Measurements from ENCODE around the gene SERPING1. TPM values are rescaled to one million over a fixed set of nuclear protein-coding genes. Genes with fewer than 3 reads are reported as not detected.

Gene SERPING1
- polyA plus RNA-seq, 6 donors from 2014 or later, result 0.82 TPM; not detected in 5

DNA sequence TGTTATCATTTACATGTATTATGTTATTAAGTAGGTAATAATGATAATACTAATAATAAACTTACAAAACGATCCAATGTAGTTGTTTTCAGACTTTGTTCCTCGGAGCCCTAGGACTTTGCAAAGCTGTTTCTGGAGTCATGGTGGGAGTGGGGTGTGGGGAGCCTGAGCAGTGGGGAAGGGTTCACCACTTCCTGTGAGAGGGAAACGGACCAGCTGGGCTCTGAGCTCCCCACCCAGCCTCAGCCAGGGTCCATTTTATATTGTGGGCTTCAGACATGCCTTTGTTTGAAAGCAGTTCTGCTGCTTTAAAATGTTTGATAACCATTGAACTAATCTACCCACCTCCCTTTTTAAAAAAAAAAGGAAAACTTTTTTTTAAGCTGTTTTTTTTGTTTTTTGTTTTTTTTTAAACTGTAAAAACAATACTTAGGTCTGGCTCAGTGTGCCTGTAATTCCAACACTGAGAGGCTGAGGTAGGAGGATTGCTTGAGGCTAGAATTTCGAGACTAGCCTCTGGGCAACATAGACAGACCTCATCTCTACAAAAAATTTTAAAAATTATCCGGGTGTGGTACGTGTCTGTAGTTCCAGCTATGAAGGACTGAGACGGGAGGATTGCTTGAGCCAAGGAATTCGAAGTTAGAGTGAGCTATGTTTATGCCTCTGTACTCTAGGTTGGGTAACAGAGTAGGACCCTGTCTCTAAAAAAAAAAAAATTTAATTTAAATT is 7.0 kb downstream of the SERPING1 start:
- Mint-ChIP-seq H3K4me3 (no peak overlapping the region), H3K36me3 (no peaks in the 10 kb centered on the region), H3K9me3 (no peaks in the 10 kb centered on the region), H3K4me1 (no peaks in the 10 kb centered on the region), H3K27ac (no peak overlapping the region), H3K27me3 (peaks cover 7 to 15% (median 13%) of the 10 kb centered on the region in 3 donors)
- DNase-seq (no peak), ATAC-seq (ENCODE audit: low read depth in 2 of 2) (no peak)

DNA sequence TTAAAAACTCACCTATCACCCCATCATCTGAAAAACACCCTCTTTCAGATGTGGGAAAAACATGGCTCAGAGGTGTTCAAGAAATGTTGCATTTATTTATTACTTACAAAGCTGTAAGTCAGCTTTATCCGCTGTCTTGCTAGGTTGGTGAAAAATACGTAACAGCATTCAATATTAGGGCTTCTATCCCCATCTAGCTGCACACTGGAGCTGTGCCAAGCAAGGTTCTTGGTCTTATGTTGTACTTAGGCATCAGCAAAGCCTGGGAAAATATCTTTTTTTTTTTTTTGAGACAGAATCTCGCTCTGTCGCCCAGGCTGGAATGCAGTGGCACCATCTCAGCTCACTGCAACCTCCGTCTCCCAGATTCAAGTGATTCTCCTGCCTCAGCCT is 7.5 kb downstream of the SERPING1 start:
- no peak for DNase-seq
- no peak for ATAC-seq (ENCODE audit: low read depth in 2 of 2)
- peaks cover 7 to 9% (median 7%) of the 10 kb centered on the region in 3 donors for H3K27me3 Mint-ChIP-seq
- no peaks in the 10 kb centered on the region for H3K4me1 Mint-ChIP-seq
- no peaks in the 10 kb centered on the region for H3K36me3 Mint-ChIP-seq
- H3K9me3 Mint-ChIP-seq, result no peaks in the 10 kb centered on the region
- H3K4me3 Mint-ChIP-seq, result no peak overlapping the region
- peak overlapping the region in 1 of 6 donors; percentile 54 for H3K27ac Mint-ChIP-seq

DNA sequence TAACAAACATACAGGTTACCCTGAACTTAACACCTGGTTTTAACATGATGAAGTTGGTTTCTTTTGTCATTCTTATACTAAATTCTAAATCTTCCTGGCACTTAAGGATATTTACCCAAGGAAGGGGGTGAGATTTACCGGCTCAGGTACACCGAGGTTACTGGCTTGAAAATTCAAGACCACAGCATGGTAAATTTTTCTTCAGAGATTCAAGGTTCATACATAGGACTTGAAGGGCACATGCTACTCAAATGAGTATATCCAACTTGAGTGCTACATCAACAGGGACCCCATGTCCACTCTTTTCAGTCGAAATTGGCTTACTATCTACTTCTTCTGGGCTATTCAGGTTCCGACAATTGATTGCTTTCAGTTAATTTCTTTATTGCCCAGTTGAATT is 12.7 kb downstream of the SERPING1 start:
- DNase-seq, result no peak
- Mint-ChIP-seq H3K4me1 (no peaks in the 10 kb centered on the region), H3K27ac (no peak overlapping the region), H3K36me3 (no peaks in the 10 kb centered on the region), H3K9me3 (no peaks in the 10 kb centered on the region), H3K27me3 (peaks cover 0 to 15% (median 7%) of the 10 kb centered on the region in 3 donors), H3K4me3 (no peak overlapping the region)
- no peak for ATAC-seq (ENCODE audit: low read depth in 2 of 2)

DNA sequence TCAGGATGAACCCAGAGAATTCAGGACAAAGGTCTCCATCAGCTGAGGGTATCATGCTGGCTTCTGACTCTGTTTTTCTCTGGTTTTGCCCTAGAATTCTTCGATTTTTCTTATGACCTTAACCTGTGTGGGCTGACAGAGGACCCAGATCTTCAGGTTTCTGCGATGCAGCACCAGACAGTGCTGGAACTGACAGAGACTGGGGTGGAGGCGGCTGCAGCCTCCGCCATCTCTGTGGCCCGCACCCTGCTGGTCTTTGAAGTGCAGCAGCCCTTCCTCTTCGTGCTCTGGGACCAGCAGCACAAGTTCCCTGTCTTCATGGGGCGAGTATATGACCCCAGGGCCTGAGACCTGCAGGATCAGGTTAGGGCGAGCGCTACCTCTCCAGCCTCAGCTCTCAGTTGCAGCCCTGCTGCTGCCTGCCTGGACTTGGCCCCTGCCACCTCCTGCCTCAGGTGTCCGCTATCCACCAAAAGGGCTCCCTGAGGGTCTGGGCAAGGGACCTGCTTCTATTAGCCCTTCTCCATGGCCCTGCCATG is 16.8 kb downstream of the SERPING1 start:
- no peak overlapping the region for H3K27ac Mint-ChIP-seq
- H3K27me3 Mint-ChIP-seq, result peaks cover 4 to 25% (median 12%) of the 10 kb centered on the region in 3 donors
- H3K4me1 Mint-ChIP-seq, result no peaks in the 10 kb centered on the region
- no peak overlapping the region for H3K4me3 Mint-ChIP-seq
- DNase-seq (no peak), ATAC-seq (ENCODE audit: low read depth in 2 of 2) (no peak)
- H3K36me3 Mint-ChIP-seq, result no peaks in the 10 kb centered on the region
- peaks cover 0 to 8% (median 2%) of the 10 kb centered on the region in 7 donors for H3K9me3 Mint-ChIP-seq

DNA sequence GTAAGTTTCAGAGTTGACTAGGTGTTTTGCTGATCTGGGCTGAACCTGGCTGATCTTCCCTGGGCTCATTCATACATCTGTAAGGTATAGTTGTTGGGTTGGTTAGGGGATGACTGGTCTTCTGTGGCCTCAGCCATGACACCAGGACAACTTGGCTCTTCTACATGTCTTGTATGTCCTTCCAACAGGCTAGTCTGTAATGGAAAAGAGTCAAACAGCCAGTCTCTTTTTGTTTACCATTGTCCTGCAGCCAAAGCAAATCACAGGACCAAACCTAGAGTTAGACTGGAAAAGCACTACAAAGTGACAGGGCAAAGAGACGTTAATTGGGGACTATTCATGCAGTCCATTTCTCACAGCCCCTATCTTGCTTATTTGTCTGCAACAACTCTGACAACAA is 17.8 kb downstream of the SERPING1 start:
- Mint-ChIP-seq H3K4me1 (no peaks in the 10 kb centered on the region), H3K36me3 (peaks cover 0 to 1% of the 10 kb centered on the region in 2 donors), H3K27ac (no peak overlapping the region), H3K27me3 (peaks cover 4 to 25% (median 12%) of the 10 kb centered on the region in 3 donors), H3K4me3 (no peak overlapping the region), H3K9me3 (peaks cover 0 to 18% (median 8%) of the 10 kb centered on the region in 7 donors)
- ATAC-seq (ENCODE audit: low read depth in 2 of 2) (no peak), DNase-seq (no peak)

DNA sequence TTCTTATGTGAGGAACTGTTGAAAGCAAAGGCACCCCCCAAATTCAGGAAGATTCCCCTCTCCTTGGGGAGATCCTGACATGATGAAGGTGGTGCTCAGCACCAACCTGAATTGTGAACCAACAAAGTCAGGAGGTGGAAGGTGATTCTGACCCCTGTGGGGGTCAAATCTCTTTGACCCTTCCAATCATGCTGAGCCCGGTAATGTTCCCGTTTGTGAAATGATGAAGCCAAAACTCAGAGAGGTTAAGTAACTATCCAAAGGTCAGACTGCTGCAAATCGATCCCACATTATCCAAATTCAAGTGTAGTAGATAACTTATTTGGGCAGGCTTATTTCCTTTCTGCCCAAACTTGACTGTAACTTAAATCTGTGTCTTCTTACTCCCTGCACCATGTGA is 19.1 kb downstream of the SERPING1 start:
- ATAC-seq (ENCODE audit: low read depth in 2 of 2) (no peak), DNase-seq (no peak)
- H3K36me3 Mint-ChIP-seq, result peaks cover 4 to 7% of the 10 kb centered on the region in 2 donors
- no peaks in the 10 kb centered on the region for H3K4me1 Mint-ChIP-seq
- H3K9me3 Mint-ChIP-seq, result peaks cover 0 to 29% (median 11%) of the 10 kb centered on the region in 7 donors
- peak overlapping the region in 1 of 8 donors; percentile 8 for H3K4me3 Mint-ChIP-seq
- H3K27me3 Mint-ChIP-seq, result peaks cover 0 to 22% (median 20%) of the 10 kb centered on the region in 3 donors
- no peak overlapping the region for H3K27ac Mint-ChIP-seq

DNA sequence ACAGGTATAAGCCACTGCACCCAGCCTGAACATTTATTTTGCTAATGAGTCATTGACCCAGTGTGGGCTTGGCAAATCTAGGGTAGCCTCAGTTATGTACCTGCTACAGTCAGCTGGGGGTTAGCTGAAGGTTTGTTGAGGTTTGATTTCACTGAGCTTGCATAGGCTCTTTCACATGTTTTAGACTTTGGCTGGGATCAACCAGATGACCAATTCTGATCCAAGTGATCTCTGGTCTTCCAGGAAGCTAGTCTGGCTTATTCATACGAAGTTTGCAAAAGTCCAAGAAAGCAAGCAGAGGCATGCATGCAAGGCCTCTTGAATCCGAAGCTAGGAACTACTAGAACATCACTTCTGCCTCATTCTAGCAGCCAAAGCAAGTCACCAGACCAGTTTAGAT is 21.0 kb downstream of the SERPING1 start:
- H3K4me1 Mint-ChIP-seq, result no peaks in the 10 kb centered on the region
- DNase-seq (no peak), ATAC-seq (ENCODE audit: low read depth in 2 of 2) (no peak)
- H3K4me3 Mint-ChIP-seq, result no peak overlapping the region
- peaks cover 0 to 39% (median 28%) of the 10 kb centered on the region in 3 donors for H3K27me3 Mint-ChIP-seq
- H3K36me3 Mint-ChIP-seq, result peaks cover 4 to 7% of the 10 kb centered on the region in 2 donors
- H3K27ac Mint-ChIP-seq, result peak overlapping the region in 1 of 6 donors; percentile 56
- peaks cover 0 to 29% (median 14%) of the 10 kb centered on the region in 7 donors for H3K9me3 Mint-ChIP-seq

DNA sequence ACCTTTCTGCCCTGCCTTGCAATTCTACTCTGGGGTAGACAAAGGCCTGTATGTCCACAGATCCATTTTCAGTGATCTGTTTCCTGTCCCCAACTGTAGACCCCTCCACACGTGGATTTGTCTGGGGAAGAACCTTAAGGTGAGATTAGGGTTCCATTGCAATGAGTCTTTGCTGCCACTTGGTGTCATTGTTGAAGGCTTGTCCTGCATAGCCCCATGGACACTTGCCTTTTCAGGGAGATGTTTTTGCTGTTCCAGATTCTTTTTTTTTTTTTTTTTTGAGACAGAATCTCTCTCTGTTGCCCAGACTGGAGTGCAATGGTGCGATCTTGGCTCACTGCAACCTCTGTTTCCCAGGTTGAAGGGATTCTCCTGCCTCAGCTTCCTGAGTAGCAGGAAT is 21.8 kb downstream of the SERPING1 start:
- no peak for ATAC-seq (ENCODE audit: low read depth in 2 of 2)
- H3K9me3 Mint-ChIP-seq, result peaks cover 0 to 29% (median 14%) of the 10 kb centered on the region in 7 donors
- H3K4me3 Mint-ChIP-seq, result no peak overlapping the region
- no peaks in the 10 kb centered on the region for H3K4me1 Mint-ChIP-seq
- peaks cover 0 to 39% (median 26%) of the 10 kb centered on the region in 3 donors for H3K27me3 Mint-ChIP-seq
- DNase-seq, result no peak
- no peak overlapping the region for H3K27ac Mint-ChIP-seq
- peaks cover 4 to 7% of the 10 kb centered on the region in 2 donors for H3K36me3 Mint-ChIP-seq

DNA sequence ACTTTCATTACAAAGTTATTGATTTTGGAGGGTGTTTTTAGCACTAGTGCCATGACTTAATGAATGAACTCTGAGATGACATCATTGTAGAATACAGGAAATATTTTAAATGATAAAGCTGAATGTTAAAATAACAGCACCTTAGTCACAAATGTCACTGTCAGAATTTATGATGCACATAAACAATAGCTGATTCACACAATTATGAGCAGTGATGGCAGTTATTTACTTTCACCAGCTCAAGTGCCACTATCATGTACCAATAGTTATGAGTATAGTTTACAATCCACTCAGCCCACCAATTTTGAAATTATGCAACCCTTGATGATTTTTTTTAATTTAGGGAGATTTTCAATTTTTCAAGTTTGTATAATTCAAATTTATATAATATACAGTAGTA is 23.0 kb downstream of the SERPING1 start:
- Mint-ChIP-seq H3K36me3 (peaks cover 4 to 7% of the 10 kb centered on the region in 2 donors), H3K27ac (no peak overlapping the region), H3K27me3 (peaks cover 0 to 39% (median 26%) of the 10 kb centered on the region in 3 donors), H3K9me3 (peaks cover 0 to 29% (median 14%) of the 10 kb centered on the region in 7 donors), H3K4me3 (no peak overlapping the region), H3K4me1 (no peaks in the 10 kb centered on the region)
- DNase-seq (no peak), ATAC-seq (ENCODE audit: low read depth in 2 of 2) (no peak)

DNA sequence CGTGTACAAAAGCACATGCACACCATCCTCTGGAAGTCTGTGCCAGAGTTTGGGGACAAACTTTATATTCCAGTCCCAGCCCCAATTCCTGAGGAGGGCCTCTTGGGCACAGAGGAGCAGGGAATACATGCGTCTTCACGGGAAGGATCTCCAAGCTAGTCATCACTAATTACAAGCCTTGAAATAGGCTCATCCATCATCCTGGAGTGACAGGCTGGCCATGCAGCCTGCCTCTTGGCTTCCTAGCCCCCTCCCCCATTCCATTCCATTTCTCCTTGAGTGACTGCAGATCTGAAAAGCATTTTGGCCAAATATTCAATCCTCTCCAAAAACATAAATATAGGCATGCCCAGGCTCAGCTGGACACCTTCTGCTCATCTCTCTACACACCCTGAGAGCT is 24.8 kb downstream of the SERPING1 start:
- H3K27ac Mint-ChIP-seq, result no peak overlapping the region
- H3K36me3 Mint-ChIP-seq, result peaks cover 4 to 7% of the 10 kb centered on the region in 2 donors
- H3K27me3 Mint-ChIP-seq, result peaks cover 3 to 27% (median 15%) of the 10 kb centered on the region in 3 donors
- ATAC-seq (ENCODE audit: low read depth in 2 of 2), result no peak
- DNase-seq, result no peak
- H3K4me3 Mint-ChIP-seq, result no peak overlapping the region
- H3K9me3 Mint-ChIP-seq, result peaks cover 0 to 29% (median 14%) of the 10 kb centered on the region in 7 donors
- H3K4me1 Mint-ChIP-seq, result no peaks in the 10 kb centered on the region

DNA sequence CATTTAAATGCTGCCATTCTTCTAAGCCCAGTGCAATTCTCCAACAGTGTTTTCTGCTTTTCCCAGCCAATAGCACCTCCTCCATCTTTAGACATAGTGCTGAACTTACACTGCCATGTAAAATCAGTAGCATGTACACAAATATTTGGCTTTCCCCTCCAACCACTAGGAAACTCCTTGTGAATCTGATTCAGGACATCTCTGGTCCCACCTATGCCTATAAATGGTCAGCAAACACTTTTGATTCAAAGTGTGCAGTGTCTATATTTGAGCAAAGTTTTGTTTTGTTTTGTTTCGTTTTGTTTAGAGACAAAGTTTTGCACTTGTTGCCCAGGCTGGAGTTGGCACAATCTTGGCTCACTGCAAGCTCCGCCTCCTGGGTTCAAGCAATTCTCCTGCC is 27.4 kb downstream of the SERPING1 start:
- H3K9me3 Mint-ChIP-seq, result peaks cover 0 to 16% (median 8%) of the 10 kb centered on the region in 7 donors
- peak overlapping the region in 1 of 6 donors; percentile 32 for H3K27ac Mint-ChIP-seq
- H3K27me3 Mint-ChIP-seq, result peaks cover 13 to 34% (median 24%) of the 10 kb centered on the region in 3 donors
- H3K4me1 Mint-ChIP-seq, result no peaks in the 10 kb centered on the region
- H3K36me3 Mint-ChIP-seq, result peaks cover 4 to 7% of the 10 kb centered on the region in 2 donors
- ATAC-seq (ENCODE audit: low read depth in 2 of 2) (no peak), DNase-seq (no peak)
- no peak overlapping the region for H3K4me3 Mint-ChIP-seq

DNA sequence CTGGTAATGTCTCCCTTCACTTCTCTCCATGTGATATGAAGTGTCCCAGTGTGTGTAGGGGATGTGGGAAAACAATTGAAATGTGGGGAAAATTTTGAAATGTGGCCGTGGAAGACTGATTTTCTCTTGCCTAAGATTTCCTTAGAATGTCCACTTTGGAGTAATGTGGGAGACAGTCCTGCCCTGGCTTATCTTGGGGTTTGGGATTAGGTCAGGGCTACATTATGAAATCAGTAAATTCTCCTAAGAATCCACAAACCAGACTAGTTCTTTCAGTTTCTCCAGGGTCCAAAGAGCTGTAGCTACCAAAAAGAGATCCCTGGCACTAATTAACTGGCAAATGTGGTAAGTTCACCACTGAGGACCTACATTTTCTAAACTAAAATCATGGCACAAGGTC is 29.4 kb downstream of the SERPING1 start:
- DNase-seq (no peak), ATAC-seq (ENCODE audit: low read depth in 2 of 2) (no peak)
- Mint-ChIP-seq H3K27me3 (peaks cover 26 to 38% (median 34%) of the 10 kb centered on the region in 3 donors), H3K9me3 (peaks cover 0 to 1% (median 0%) of the 10 kb centered on the region in 7 donors), H3K27ac (no peak overlapping the region), H3K36me3 (no peaks in the 10 kb centered on the region), H3K4me3 (no peak overlapping the region), H3K4me1 (no peaks in the 10 kb centered on the region)

DNA sequence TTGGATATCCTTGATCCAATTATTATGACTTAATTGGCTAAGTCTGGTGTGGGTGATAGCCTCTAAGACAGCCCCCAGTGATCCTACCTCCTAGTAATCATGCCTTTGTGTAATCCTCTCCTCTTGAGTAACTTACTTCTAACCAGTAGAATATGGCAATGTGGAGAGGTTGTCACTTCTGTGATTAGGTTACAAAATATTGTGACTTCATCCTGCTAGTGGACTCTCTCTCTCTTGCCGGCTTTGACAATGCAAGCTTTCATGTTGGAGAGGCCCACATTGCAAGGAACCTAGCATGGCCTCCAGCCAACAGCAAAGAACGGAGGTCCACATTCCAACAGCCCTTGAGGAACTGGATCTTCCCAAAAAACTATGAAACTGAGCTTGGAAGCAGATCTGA is 32.7 kb downstream of the SERPING1 start:
- no peak overlapping the region for H3K4me3 Mint-ChIP-seq
- H3K27me3 Mint-ChIP-seq, result peaks cover 43 to 46% (median 45%) of the 10 kb centered on the region in 3 donors
- ATAC-seq (ENCODE audit: low read depth in 2 of 2) (no peak), DNase-seq (no peak)
- no peak overlapping the region for H3K27ac Mint-ChIP-seq
- no peaks in the 10 kb centered on the region for H3K36me3 Mint-ChIP-seq
- H3K4me1 Mint-ChIP-seq, result no peaks in the 10 kb centered on the region
- no peaks in the 10 kb centered on the region for H3K9me3 Mint-ChIP-seq

DNA sequence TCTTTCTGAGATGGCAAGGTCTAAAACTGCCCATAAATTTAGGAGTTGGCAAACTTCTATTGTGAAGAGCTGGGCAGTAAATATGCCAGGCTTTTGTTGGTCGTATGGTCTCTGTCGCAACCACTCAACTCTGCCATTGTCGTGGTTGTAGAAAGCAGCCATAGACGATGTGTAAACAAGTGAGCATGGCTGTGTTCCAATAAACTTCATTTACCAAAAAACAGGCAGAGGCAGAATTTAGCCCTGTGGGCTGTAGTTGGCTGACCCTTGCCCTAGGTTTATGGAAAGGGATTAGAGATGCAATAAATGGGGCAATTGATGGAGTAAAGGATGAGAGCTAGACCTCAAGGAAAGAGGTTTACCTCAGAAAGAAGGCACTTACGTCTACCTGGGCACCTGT is 34.6 kb downstream of the SERPING1 start:
- peaks cover 0 to 5% (median under 1%) of the 10 kb centered on the region in 3 donors for H3K4me1 Mint-ChIP-seq
- ATAC-seq (ENCODE audit: low read depth in 2 of 2) (no peak), DNase-seq (no peak)
- no peaks in the 10 kb centered on the region for H3K36me3 Mint-ChIP-seq
- H3K9me3 Mint-ChIP-seq, result no peaks in the 10 kb centered on the region
- H3K27ac Mint-ChIP-seq, result no peak overlapping the region
- H3K27me3 Mint-ChIP-seq, result peaks cover 48 to 52% (median 49%) of the 10 kb centered on the region in 3 donors
- no peak overlapping the region for H3K4me3 Mint-ChIP-seq

Measured in naive B cell (primary cell).